Keratinocyte (primary cell): ENCODE data around the gene MDM2. TPM values are rescaled to one million over a fixed set of nuclear protein-coding genes. Genes with fewer than 3 reads are reported as not detected.

ENCODE experiments used
- DNase-seq: peaks from one replicate; pipeline ENCODE4 v3.0.0-alpha.2; 2011; ENCODE audit warnings: low read depth, missing footprints, low spot score
- FAIRE-seq: peaks from 2 replicates; lab custom pipeline; 2011; peaks lifted over from hg19 to GRCh38; lab: Jason Lieb, UNC
- H2AFZ ChIP-seq: 2 replicates; pipeline ENCODE4 v1.6.0; 2012; ENCODE audit warnings: low read length, control low read depth, inconsistent platforms; ENCODE audit not compliant: control insufficient read depth
- H3K27ac ChIP-seq: 2 replicates; pipeline ENCODE4 v1.5.1; 2011; ENCODE audit warnings: low read length; ENCODE audit not compliant: control insufficient read depth, insufficient read depth
- H3K27me3 ChIP-seq: 3 replicates; pipeline ENCODE4 v1.6.0; 2011; ENCODE audit warnings: low read length; ENCODE audit not compliant: control insufficient read depth, insufficient read depth; ENCODE audit errors: extremely low read depth
- H3K36me3 ChIP-seq, 2 experiments: 2 replicates in 1 of 2; 3 replicates in 1 of 2; pipeline ENCODE4 v1.5.1; 2011; ENCODE audit warnings: low read length in 2 of 2, mild to moderate bottlenecking in 1 of 2; ENCODE audit not compliant: control insufficient read depth in 2 of 2, insufficient read depth in 2 of 2; ENCODE audit errors: extremely low read depth in 1 of 2
- H3K4me1 ChIP-seq: 3 replicates; pipeline ENCODE4 v1.5.1; 2011; ENCODE audit warnings: low read length; ENCODE audit not compliant: control insufficient read depth, insufficient read depth; ENCODE audit errors: extremely low read depth
- H3K4me2 ChIP-seq: 3 replicates; pipeline ENCODE4 v1.6.0; 2011; ENCODE audit warnings: low read depth, low read length; ENCODE audit not compliant: control insufficient read depth, insufficient read depth; ENCODE audit errors: extremely low read depth
- H3K4me3 ChIP-seq, 3 experiments: fragments of 200-600 bp in 1 of 3; sonication (generic) in 1 of 3; 2 replicates in 2 of 3; 3 replicates in 1 of 3; pipeline ENCODE4 v1.5.1; 2011 to 2016; ENCODE audit warnings: low read length in 3 of 3, mild to moderate bottlenecking in 3 of 3, control low read depth in 2 of 3, inconsistent platforms in 1 of 3, low read depth in 1 of 3, mixed read lengths in 1 of 3, mixed run types in 1 of 3, moderate library complexity in 1 of 3; ENCODE audit not compliant: control insufficient read depth in 2 of 3, insufficient read depth in 2 of 3; ENCODE audit errors: extremely low read depth in 1 of 3
- H3K79me2 ChIP-seq: 2 replicates; pipeline ENCODE4 v1.6.0; 2012; ENCODE audit warnings: low read length; ENCODE audit not compliant: control insufficient read depth, insufficient read depth
- H3K9ac ChIP-seq: 3 replicates; pipeline ENCODE4 v1.6.0; 2011; ENCODE audit warnings: low read length; ENCODE audit not compliant: control insufficient read depth, insufficient read depth; ENCODE audit errors: extremely low read depth
- H3K9me1 ChIP-seq: 3 replicates; pipeline ENCODE4 v1.6.0; 2011; ENCODE audit warnings: low read length; ENCODE audit not compliant: control insufficient read depth, insufficient read depth; ENCODE audit errors: extremely low read depth
- H3K9me3 ChIP-seq: 2 replicates; pipeline ENCODE4 v1.5.1; 2012; ENCODE audit warnings: low read depth, low read length; ENCODE audit not compliant: control insufficient read depth
- H4K20me1 ChIP-seq: 3 replicates; pipeline ENCODE4 v1.6.0; 2011; ENCODE audit warnings: low read length; ENCODE audit not compliant: control insufficient read depth, insufficient read depth; ENCODE audit errors: extremely low read depth
- CTCF ChIP-seq, 3 experiments: IDR thresholded peaks in 1 of 3; conservative IDR thresholded peaks in 1 of 3; optimal IDR thresholded peaks in 1 of 3; 2 replicates in 2 of 3; 3 replicates in 1 of 3; pipeline versions ENCODE3 to v1.5.1; 2011; ENCODE audit warnings: low read length in 3 of 3, mild to moderate bottlenecking in 3 of 3, moderate library complexity in 2 of 3, control low read depth in 1 of 3, inconsistent platforms in 1 of 3; ENCODE audit not compliant: insufficient read depth in 2 of 3; ENCODE audit errors: extremely low read depth in 1 of 3
- EZH2 ChIP-seq: IDR thresholded peaks from one replicate; pipeline ENCODE4 v1.6.1; 2012; ENCODE audit warnings: inconsistent platforms, mild to moderate bottlenecking, low read length, moderate library complexity
- dilution Hi-C: fragments of 300-500 bp; cut with MboI; formaldehyde crosslinking; loops from one replicate; pipeline ENCODE4 v1.7.0; 2020; ENCODE audit warnings: low sequenced_read_pairs; ENCODE audit not compliant: extremely low pct_ligation_motif_present
- polyA plus RNA-seq, 5 experiments: library from polyadenylated mRNA; depleted of rRNA in 3 of 5; stranded (reverse) in 3 of 5; stranded (forward) in 1 of 5; unstranded in 1 of 5; fragments of >200 nt; gene quantifications; 1 replicate in 1 of 5; 2 replicates in 3 of 5; 3 replicates in 1 of 5; pipeline versions ENCODE4 v1.2.1 to v1.2.3, GENCODE V29; 2011 to 2012; ENCODE audit warnings: missing spikeins in 2 of 5, low read depth in 1 of 5, low replicate concordance in 1 of 5

The MDM2 gene
- polyA plus RNA-seq, 1 donor (not counting 4 experiments of a cell fraction or from before 2014, with no cell fraction given): 55.0 TPM

GRCh38 chr12:68878283-68878682 is 70.3 kb downstream of the MDM2 start:
- Histone ChIP-seq H3K27me3 (no peaks in the 10 kb centered on the region), H3K9me3 (no peaks in the 10 kb centered on the region), H3K79me2 (no peaks in the 10 kb centered on the region), H3K4me2 (no peak overlapping the region), H3K27ac (no peak overlapping the region), H2AFZ (no peak overlapping the region), H3K36me3 (no peaks in the 10 kb centered on the region), H4K20me1 (no peaks in the 10 kb centered on the region), H3K9ac (no peak overlapping the region), H3K9me1 (no peaks in the 10 kb centered on the region), H3K4me3 (no peak overlapping the region), H3K4me1 (no peaks in the 10 kb centered on the region)
- FAIRE-seq (no peak), DNase-seq (no peak)
- dilution Hi-C loops: no loop called here
- TF ChIP-seq CTCF (optimal IDR thresholded peaks at IDR 0.05 in 1 of 3, IDR thresholded peaks at IDR 0.05 in 1 of 3, conservative IDR thresholded peaks at IDR 0.05 in 1 of 3; ENCODE audit: extremely low read depth in 1 of 3, insufficient read depth in 2 of 3, low read length in 3 of 3): no peak
- no peak for TF ChIP-seq EZH2

DNA sequence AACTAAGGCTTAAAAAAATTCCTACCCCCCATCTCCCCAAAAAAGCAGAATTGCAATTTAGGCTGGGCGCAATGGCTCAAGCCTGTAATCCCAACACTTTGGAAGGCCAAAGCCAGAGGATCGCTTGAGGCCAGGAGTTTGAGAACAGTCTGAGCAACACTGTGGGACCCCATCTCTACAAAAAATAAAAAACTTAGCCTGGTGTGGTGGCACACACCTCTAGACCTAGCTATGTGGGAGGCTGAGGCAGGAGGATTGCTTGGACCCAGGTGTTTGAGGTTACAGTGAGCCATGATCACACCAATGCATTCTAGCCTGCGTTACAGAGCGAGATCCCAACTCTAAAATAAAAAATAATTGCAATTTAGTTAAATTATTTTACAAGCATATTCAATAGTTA is 70.9 kb downstream of the MDM2 start:
- no peaks in the 10 kb centered on the region for H3K27me3 ChIP-seq
- H3K9me3 ChIP-seq: no peaks in the 10 kb centered on the region
- FAIRE-seq: no peak
- H3K4me3 ChIP-seq: no peak overlapping the region
- H3K4me2 ChIP-seq: no peak overlapping the region
- no peaks in the 10 kb centered on the region for H3K36me3 ChIP-seq
- no peak for TF ChIP-seq CTCF (optimal IDR thresholded peaks at IDR 0.05 in 1 of 3, IDR thresholded peaks at IDR 0.05 in 1 of 3, conservative IDR thresholded peaks at IDR 0.05 in 1 of 3; ENCODE audit: extremely low read depth in 1 of 3, insufficient read depth in 2 of 3, low read length in 3 of 3)
- no peak for TF ChIP-seq EZH2
- H4K20me1 ChIP-seq: no peaks in the 10 kb centered on the region
- DNase-seq: no peak
- H3K27ac ChIP-seq: no peak overlapping the region
- H3K9me1 ChIP-seq: no peaks in the 10 kb centered on the region
- H3K79me2 ChIP-seq: no peaks in the 10 kb centered on the region
- no peak overlapping the region for H2AFZ ChIP-seq
- no peak overlapping the region for H3K9ac ChIP-seq
- dilution Hi-C loops: no loop called here
- H3K4me1 ChIP-seq: no peaks in the 10 kb centered on the region
